GM12892 (cell line): Measurements from ENCODE around the gene RAB21.

Source experiments
- POLR2A ChIP-seq: IDR thresholded peaks from 2 replicates; pipeline ENCODE4 v1.6.1; 2011; ENCODE audit warnings: low read depth, low read length, control low read depth
- POLR2AphosphoS5 ChIP-seq: IDR thresholded peaks from 2 replicates; pipeline ENCODE4 v1.6.1; 2011; ENCODE audit warnings: low read depth, low read length, control low read depth

GRCh38 chr12:71768900-71769299 lies 14.2 kb downstream of the RAB21 start:
- no peak for TF ChIP-seq POLR2A
- TF ChIP-seq POLR2AphosphoS5 = no peak
